Hepatocyte (in vitro differentiated cells): ENCODE data around the gene FNDC4. TPM values are rescaled to one million over a fixed set of nuclear protein-coding genes. Genes with fewer than 3 reads are reported as not detected.

ENCODE experiments used
- DNase-seq: peaks from one replicate; pipeline ENCODE4 v3.0.0-alpha.2; 2016; ENCODE audit warnings: low spot score
- H2AFZ ChIP-seq: fragments of 200-600 bp; sonication (generic); 2 replicates; pipeline ENCODE4 v1.6.0; 2016; ENCODE audit warnings: antibody characterized with exemption, mild to moderate bottlenecking
- H3K27ac ChIP-seq: fragments of 200-600 bp; sonication (generic); 2 replicates; pipeline ENCODE4 v1.5.1; 2016; ENCODE audit warnings: mild to moderate bottlenecking
- H3K27me3 ChIP-seq: fragments of 200-600 bp; sonication (generic); 2 replicates; pipeline ENCODE4 v1.6.1; 2016
- H3K36me3 ChIP-seq: fragments of 200-600 bp; sonication (generic); replicated peaks from 2 replicates; pipeline ENCODE4 v1.5.1; 2016; ENCODE audit warnings: low read depth; ENCODE audit not compliant: insufficient read depth
- H3K4me1 ChIP-seq: fragments of 200-600 bp; sonication (generic); 2 replicates; pipeline ENCODE4 v1.5.1; 2016; ENCODE audit warnings: mild to moderate bottlenecking, moderate library complexity; ENCODE audit not compliant: insufficient read depth
- H3K4me2 ChIP-seq: fragments of 200-600 bp; sonication (generic); 2 replicates; pipeline ENCODE4 v1.6.0; 2016
- H3K4me3 ChIP-seq: fragments of 200-600 bp; sonication (generic); 2 replicates; pipeline ENCODE4 v1.5.1; 2016; ENCODE audit warnings: mild to moderate bottlenecking
- H3K79me2 ChIP-seq: fragments of 200-600 bp; sonication (generic); 2 replicates; pipeline ENCODE4 v1.6.0; 2017; ENCODE audit warnings: mild to moderate bottlenecking
- H3K9me2 ChIP-seq: fragments of 200-600 bp; sonication (generic); replicated peaks from 2 replicates; pipeline ENCODE4 v1.6.0; 2017; ENCODE audit warnings: mild to moderate bottlenecking; ENCODE audit not compliant: insufficient read depth
- H3K9me3 ChIP-seq: fragments of 200-600 bp; sonication (generic); 2 replicates; pipeline ENCODE4 v1.5.1; 2016; ENCODE audit warnings: low read depth, mild to moderate bottlenecking
- H4K20me1 ChIP-seq: fragments of 200-600 bp; sonication (generic); 2 replicates; pipeline ENCODE4 v1.6.0; 2016; ENCODE audit warnings: mild to moderate bottlenecking; ENCODE audit not compliant: insufficient read depth, poor library complexity, severe bottlenecking
- EZH2 ChIP-seq: fragments of 200-600 bp; sonication (generic); IDR thresholded peaks from 2 replicates; pipeline ENCODE4 v1.6.1; 2016; ENCODE audit warnings: antibody characterized with exemption, mild to moderate bottlenecking, borderline replicate concordance
- EZH2phosphoT487 ChIP-seq: fragments of 200-600 bp; sonication (generic); IDR thresholded peaks from one replicate; pipeline ENCODE4 v1.6.1; 2018; ENCODE audit warnings: antibody characterized with exemption, mild to moderate bottlenecking, low read depth, moderate library complexity; ENCODE audit not compliant: unreplicated experiment, severe bottlenecking
- WGBS: methylation state at CpG from one replicate; pipeline ENCODE4 v1.1.6; 2016; ENCODE audit warnings: low lambda C conversion rate; ENCODE audit errors: missing lambda C conversion rate; 5-methylcytosine and 5-hydroxymethylcytosine counted together
- polyA plus RNA-seq: library from polyadenylated mRNA; unstranded; fragments of >200 nt; fragmentation: Nextera tagmentation; extraction: Ambion mirVana; gene quantifications from 2 replicates; pipeline ENCODE4 v1.2.1, GENCODE V29; 2016
- total RNA-seq: library from RNA; depleted of rRNA; stranded (reverse); fragments of >200 nt; gene quantifications from 2 replicates; pipeline ENCODE4 v1.2.3, GENCODE V29; 2014
- TF ChIP-seq, protein P1 (sequence below): fragments of 200-600 bp; sonication (generic); IDR thresholded peaks from 2 replicates; pipeline ENCODE4 v1.5.1; 2016; ENCODE audit warnings: antibody characterized with exemption, mild to moderate bottlenecking; ENCODE audit not compliant: poor library complexity

FNDC4 gene
- total and polyA plus RNA-seq, 2 experiments from 2014 or later: 16.3 to 21.4 TPM

DNA sequence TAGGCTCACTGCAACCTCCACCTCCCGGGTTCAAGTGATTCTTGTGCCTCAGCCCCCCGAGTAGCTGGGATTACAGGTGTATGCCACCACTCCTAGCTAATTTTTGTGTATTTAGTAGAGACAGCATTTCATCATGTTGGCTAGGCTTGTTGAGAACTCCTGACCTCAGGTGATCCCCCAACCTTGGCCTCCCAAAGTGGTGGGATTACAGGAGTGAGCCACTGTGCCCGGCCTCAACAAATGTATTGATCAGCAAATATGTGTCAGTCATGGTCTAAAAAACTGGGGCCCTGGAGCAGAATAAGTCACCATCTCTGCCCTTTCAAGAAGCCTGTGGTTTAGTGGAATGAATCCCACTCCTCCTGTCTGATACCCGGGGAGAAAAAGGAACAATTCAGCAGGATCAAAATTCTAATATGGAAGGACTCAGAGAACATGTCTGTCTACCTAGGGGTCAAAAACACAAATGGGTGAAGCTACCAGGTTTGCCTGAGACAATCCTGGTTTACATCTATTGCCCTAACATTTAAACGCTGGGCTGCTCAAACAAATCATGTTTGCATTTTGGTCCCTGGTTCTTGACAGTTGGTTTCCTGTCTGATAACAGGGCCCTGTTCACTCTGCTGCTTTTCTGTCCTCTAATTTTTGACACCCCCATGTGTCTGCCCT lies 23.2 kb upstream of the FNDC4 start:
- no peak overlapping the region for H3K27ac ChIP-seq
- no peak for DNase-seq
- no peaks in the 10 kb centered on the region for H3K4me1 ChIP-seq
- TF ChIP-seq, protein P1, sequence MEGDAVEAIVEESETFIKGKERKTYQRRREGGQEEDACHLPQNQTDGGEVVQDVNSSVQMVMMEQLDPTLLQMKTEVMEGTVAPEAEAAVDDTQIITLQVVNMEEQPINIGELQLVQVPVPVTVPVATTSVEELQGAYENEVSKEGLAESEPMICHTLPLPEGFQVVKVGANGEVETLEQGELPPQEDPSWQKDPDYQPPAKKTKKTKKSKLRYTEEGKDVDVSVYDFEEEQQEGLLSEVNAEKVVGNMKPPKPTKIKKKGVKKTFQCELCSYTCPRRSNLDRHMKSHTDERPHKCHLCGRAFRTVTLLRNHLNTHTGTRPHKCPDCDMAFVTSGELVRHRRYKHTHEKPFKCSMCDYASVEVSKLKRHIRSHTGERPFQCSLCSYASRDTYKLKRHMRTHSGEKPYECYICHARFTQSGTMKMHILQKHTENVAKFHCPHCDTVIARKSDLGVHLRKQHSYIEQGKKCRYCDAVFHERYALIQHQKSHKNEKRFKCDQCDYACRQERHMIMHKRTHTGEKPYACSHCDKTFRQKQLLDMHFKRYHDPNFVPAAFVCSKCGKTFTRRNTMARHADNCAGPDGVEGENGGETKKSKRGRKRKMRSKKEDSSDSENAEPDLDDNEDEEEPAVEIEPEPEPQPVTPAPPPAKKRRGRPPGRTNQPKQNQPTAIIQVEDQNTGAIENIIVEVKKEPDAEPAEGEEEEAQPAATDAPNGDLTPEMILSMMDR: no peak
- no peak for TF ChIP-seq EZH2phosphoT487
- no peak for TF ChIP-seq EZH2
- no peak overlapping the region for H2AFZ ChIP-seq
- no peak overlapping the region for H3K4me3 ChIP-seq
- H3K9me2 ChIP-seq: no peaks in the 10 kb centered on the region
- H3K36me3 ChIP-seq: no peaks in the 10 kb centered on the region
- H3K4me2 ChIP-seq: no peak overlapping the region
- no peaks in the 10 kb centered on the region for H3K79me2 ChIP-seq
- no peaks in the 10 kb centered on the region for H3K9me3 ChIP-seq
- 74% methylated on average over 5 of the region's 5 CpGs for WGBS
- no peaks in the 10 kb centered on the region for H3K27me3 ChIP-seq
- no peaks in the 10 kb centered on the region for H4K20me1 ChIP-seq

DNA sequence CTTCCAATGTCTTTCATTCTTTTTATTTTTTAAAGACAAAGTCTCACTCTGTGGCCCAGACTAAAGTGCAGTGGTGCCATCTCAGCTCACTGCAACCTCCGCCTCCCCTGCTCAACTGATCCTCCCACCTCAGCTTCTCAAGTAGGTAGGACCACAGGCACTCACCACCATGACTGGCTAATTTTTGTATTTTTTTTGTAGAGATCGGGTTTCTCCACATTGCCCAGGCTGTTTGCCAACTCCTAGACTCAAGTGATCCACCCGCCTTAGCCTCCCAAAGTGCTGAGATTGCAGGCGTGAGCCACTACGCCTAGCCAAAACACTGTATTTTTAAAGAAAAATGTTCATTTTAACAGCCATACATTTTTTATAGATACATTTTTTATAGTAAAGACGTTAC lies 14.3 kb upstream of the FNDC4 start:
- H3K9me3 ChIP-seq: no peaks in the 10 kb centered on the region
- 66% methylated on average over 6 of the region's 6 CpGs for WGBS
- no peak overlapping the region for H3K27ac ChIP-seq
- no peaks in the 10 kb centered on the region for H4K20me1 ChIP-seq
- no peaks in the 10 kb centered on the region for H3K36me3 ChIP-seq
- H3K27me3 ChIP-seq: no peaks in the 10 kb centered on the region
- no peaks in the 10 kb centered on the region for H3K9me2 ChIP-seq
- H3K4me3 ChIP-seq: no peak overlapping the region
- no peak overlapping the region for H3K4me2 ChIP-seq
- no peak for DNase-seq
- TF ChIP-seq EZH2phosphoT487: no peak
- TF ChIP-seq EZH2: no peak
- TF ChIP-seq, protein P1: no peak
- no peaks in the 10 kb centered on the region for H3K4me1 ChIP-seq
- H2AFZ ChIP-seq: no peak overlapping the region
- no peaks in the 10 kb centered on the region for H3K79me2 ChIP-seq

DNA sequence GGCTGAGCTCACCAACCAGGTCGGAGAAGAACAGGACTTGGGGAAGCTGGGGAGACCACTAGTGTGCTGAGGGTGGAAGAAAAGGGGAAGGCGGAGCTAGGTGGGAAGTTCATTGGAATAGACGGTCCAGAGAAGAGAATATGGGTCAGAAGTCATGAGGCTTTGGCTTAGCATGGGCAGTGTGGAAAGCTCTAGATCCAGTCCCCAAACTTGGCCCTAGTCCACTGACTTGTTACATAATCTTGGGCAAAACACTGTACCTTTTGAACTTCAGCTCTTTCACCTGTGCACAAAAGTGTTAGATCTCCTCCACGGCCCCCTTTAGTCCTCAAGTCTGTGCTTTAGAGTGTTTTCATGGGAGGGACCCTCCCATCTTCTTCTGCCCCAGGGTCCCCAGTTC lies 12.3 kb upstream of the FNDC4 start:
- Histone ChIP-seq H3K9me3 (no peaks in the 10 kb centered on the region), H3K4me1 (no peaks in the 10 kb centered on the region), H2AFZ (no peak overlapping the region), H3K36me3 (no peaks in the 10 kb centered on the region), H3K9me2 (no peaks in the 10 kb centered on the region), H4K20me1 (no peaks in the 10 kb centered on the region), H3K27me3 (no peaks in the 10 kb centered on the region), H3K4me2 (no peak overlapping the region), H3K4me3 (no peak overlapping the region), H3K79me2 (no peaks in the 10 kb centered on the region), H3K27ac (no peak overlapping the region)
- 81% methylated on average over 4 of the region's 4 CpGs for WGBS
- DNase-seq: no peak
- TF ChIP-seq EZH2 (no peak), EZH2phosphoT487 (no peak)
- TF ChIP-seq, protein P1: no peak
